Activated T-helper 1 cell treated with anti-CD3 and anti-CD28 coated beads, Interleukin-2, amount 50 U/mL, for 16 hours (primary cell): ENCODE results near the gene CLRN2.
A peak's percentile ranks its signal among the peaks of the same experiment; 100 is the strongest.
"Not testable (repeated sequence)": the region's sequence is repeated elsewhere in the genome, so short reads cannot be mapped to it uniquely, and the experiment has no call there.

Experiments used
- DNase-seq, 2 donors: peaks; one replicate each; pipeline ENCODE4 v3.0.0-alpha.2; 2020; ENCODE audit warnings: low read depth in 1 of 2, low spot score in 1 of 2

The CLRN2 gene

DNA sequence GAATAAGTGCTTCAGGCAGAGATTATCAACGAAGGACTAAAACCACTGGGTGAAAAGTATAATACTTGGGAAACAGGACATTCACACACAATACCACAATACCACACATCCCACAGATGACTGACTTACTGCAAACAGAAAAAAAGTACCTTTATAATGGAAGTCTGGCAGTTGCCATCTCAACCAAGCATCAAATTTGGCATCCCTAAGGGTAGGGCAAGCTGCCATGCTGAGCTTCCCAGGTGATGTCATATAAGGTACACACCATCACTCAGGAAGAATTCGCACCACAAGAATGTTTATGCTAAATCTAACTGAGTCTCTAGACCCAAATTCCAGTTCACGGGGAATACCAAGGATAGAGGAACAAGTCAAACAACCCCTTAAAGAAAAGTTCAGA, 12.2 kb upstream of the CLRN2 start:
- DNase-seq: no peak

DNA sequence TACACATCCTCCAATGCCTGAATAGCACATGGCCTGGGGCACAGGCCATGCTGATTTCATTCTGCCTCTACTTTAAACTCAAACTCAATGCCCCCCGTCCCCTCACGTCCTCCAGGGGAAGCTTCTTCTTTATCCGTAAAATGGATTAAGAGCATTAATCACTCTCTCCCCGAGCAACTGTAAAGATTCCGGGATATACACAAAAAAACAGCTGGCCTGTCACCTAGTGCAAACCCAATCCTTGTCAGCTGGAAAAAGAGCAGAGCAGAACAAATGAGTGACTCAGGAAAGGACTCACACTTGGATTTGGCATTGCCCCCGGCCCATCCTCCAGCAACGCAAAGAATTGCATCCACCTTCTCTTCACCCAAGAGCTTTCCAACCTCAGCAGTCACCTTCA, 10.9 kb upstream of the CLRN2 start:
- DNase-seq: no peak

DNA sequence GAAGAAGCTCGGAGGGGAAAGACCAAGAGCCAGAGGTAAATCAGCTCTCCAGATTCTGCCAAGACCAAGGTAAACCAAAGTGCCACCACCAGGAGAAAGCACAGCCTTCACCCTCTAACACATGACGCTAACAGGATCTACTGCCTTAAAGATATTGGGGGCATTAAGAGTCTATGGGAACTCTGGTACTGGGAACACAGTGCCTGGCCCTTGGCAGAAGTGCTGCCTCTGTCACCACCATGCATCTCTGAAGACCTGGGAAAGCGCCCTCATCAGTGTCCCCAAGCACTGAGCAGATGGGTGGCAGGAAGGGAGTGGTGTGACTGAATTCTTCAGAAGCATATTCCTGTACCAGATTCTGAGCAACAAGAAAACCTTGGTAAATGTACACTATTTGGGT, 4.4 kb upstream of the CLRN2 start:
- DNase-seq: no peak

DNA sequence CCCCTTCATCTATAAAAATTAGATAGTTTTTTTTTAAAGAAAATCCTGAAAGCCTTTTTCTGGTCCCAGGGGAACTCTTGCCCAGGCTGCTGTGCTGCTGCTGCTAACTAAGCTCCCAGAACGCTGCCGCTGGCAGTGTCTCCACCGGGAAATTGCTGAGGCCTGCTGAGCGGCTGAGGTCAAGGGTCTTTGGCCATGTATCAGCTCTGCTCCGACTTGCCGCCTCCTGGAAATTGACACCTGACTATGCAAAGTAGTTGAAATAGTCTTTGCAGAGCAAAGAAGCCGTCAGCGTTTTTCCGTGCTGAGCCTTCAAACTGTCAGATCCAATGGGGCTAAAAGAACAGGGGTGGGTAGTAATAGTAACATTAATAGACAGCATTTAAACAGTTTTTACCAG, 3.9 kb upstream of the CLRN2 start:
- no peak for DNase-seq

DNA sequence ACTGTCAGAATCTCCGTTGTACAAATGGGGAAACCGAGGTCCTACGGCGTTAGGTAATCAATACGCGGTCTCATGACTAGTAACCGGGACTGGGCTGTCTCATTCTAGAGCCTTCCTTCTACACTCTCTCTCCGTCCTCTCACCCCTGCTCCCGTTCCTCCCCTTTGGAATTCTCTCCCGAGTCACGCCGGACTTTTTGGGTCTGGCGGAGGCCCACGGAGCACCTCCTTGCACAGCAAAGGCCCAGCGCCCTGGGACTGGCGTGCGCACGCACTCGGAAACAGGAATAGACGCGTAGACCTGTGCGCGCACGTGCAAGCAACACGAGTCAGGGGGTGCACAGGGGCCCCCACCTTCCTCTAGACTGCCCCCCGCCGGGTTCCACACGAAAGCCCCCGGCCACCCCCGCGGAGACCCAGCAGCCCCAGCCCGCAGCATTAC, 3.4 kb upstream of the CLRN2 start:
- DNase-seq: peak in 1 of 2 donors; percentile 14

DNA sequence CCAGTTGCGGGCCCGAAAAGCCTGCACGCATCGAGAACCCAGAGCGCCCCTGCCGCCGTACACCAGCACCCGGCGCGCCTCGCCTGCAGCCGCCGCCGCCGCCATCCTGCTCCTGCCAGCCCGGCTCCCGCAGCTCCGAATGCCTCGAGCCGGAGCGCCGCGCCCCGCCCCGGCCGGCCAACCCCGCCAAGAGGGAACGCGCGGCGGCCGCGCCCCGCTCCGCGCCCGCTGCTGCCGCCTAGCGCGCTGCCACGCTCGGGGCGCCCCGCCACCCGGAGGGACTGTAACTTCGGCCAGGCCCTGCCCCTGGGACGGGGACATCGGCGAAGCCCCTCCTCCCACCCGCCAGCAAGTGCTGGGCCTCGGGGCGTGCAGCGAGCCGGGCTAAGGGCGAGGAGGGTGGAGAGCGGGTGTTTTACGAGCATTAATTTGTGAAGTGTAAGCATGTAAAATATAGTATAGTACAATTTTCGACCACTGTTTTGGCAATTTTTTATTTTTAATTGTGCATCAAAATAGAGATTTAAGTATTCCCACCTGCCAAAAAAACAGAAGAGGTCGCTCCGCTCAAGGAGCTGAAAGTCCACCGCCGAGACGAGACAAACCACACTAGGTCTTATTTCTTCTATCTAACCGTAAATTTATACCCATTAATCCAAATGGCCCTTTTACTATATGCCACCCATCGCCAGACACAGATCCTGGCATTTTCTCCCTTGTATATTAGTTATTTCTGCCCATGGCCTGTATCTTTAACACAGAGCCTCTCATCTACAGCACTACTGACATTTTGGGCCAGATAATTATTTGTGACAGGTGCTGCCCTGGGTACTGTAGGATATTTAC, 2.8 kb upstream of the CLRN2 start, which contains the start of gene QDPR:
Gene QDPR (minus strand): TSS at position 141 of the 846 bp plus-strand sequence. CDS start 36 bp downstream, at position 105.
- peak; percentile 33 to 68 for DNase-seq

DNA sequence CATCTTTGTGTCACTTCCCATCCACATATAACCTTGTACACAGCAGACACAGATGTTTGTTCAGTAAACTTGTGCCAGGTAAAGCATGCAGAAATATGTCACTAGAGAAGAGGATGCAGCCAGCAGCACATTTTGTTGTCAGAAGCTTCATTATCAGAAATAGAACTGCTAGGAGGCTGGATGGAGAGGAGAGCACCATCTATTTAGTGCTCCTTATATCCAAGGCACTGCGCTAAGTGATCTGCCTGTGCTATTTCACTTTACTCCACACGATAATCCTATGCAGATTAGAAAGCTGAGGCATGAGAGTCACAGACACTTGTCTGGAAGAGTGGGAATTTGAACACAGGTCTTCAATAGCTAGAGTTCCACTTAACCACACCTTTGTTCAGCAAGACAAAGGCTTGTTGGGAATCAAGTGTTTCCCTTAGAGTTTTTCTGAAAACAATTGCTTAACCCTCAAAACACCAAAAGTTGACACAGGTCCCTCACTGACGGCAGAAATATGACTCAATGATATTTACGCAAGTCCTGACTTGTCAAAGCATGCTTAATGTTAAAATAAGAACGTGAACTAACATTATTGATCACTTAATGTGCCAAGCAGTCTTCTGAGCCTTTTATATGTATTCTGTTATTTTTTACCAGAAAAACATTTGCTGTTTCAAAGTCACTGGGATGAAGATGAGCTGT, 1.8 kb upstream of the CLRN2 start:
- no peak for DNase-seq

DNA sequence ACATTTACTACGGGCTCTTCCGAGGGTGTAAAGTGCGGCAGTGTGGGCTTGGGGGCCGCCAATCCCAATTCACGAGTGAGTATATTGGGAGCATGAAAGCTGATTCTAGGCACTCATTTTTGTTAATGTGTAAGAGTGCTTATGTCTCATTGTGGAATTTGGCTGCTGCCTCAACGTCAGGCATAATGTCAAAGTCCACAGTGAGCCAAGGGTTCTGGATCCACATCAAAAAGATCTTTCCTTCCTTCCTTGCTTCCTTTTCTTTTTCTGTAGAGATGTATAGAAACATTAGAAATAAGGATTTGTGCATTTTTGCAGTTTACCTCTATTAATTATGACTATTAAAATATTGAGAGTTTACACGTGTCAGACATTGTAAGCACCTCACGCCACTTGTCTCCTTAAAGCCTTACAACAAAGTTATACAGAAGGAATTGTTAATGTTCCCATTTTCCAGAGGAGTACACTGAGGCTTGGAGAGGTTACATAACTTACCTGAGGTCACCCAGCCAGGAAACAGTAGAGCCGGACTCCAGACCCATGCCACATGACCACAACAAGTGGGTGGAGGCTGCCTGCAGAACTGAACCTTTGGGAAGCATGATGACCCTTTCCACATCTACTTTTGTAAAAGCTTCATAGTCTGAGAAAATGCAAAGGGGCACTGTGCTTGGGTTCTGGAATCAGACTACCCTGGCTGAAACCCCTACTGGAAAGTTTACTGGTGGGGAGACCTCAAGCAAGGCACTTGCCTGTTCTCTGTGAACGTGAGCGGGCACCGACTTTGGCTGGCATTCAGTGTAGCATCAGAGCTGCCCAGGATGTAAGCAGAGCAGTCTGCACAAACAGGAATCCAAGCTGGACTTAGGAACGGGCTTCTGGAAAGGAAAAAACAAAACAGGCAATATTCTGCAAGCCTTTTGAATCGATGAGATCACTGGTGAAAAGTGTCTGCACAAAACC, 761 bp downstream of the CLRN2 start:
- no peak for DNase-seq

DNA sequence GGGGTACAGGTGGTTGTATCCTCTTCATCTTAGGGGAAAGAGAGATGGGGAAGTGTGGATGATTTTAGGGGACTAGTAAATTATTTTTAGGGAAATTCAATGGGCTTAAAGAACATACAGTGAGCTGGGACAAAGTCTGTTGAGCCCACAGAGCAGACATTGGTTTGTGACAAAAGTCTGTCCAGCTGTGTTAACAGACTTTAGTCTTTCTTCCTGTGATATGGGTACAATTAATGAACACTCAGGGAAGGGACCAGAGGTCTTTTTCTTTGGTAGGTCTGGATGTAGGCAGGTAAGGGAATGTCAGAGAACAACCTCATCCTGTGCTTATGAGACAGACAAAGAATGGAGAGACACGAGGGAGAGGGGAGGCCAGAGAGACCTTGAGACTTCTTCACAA, 2.0 kb downstream of the CLRN2 start:
- DNase-seq: no peak

DNA sequence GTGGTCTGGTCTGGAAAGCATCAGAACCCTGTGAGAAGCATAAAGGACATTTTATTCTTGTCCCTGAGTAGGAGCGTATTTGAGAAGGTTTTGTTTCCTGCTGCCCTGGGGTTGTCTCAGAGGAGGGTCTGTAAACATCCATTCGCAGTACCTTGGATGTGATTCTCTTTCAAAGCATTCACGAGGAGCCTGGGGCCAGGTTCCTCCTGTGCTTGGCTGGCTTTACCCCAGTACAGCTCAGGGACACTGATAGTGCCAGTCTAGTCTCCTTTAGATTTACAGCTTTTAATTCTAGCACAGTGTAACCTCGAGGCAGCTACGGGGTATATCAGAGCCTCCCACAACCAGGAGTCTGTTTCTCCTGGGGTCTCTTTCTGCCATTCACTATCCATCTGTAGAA, 2.7 kb downstream of the CLRN2 start:
- no peak for DNase-seq

DNA sequence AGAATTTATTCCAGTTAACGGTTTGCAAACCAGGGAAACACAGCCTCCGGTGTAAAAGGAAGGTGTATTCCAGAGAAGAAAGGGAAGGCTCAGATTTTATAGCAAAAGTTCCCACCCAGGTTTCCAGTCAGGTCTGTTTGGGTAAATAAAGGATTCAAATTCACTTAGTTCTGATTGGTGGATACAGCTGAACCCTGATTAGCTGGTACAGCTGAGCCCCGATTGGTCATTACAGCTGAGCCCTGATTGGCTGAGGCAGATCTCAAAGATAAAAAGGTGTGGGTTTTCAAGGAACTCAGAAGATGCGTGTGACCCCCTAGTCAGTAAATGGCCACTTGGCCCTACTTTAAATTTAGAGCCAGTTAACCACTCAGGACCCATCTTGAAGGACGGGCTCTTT, 6.6 kb downstream of the CLRN2 start:
- no peak for DNase-seq

DNA sequence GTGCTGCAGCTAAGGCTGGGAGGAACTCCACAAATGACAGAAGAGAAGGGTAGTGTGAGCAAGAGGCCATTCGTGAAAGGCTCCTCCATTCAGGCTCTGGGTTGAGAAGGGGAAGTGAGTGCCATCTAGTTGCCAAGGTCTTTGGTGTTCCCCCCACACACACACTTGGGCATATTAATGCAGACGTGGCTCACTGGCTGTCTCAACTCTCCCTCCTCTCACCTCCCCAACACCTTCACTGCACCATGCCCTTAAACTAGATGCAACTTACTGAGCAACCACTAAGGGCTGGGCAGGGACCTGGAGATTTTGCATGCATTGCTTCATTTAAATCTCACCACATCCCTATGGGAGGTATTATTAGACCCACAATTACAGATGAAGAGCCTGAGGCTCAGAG, 8.7 kb downstream of the CLRN2 start:
- DNase-seq: no peak

DNA sequence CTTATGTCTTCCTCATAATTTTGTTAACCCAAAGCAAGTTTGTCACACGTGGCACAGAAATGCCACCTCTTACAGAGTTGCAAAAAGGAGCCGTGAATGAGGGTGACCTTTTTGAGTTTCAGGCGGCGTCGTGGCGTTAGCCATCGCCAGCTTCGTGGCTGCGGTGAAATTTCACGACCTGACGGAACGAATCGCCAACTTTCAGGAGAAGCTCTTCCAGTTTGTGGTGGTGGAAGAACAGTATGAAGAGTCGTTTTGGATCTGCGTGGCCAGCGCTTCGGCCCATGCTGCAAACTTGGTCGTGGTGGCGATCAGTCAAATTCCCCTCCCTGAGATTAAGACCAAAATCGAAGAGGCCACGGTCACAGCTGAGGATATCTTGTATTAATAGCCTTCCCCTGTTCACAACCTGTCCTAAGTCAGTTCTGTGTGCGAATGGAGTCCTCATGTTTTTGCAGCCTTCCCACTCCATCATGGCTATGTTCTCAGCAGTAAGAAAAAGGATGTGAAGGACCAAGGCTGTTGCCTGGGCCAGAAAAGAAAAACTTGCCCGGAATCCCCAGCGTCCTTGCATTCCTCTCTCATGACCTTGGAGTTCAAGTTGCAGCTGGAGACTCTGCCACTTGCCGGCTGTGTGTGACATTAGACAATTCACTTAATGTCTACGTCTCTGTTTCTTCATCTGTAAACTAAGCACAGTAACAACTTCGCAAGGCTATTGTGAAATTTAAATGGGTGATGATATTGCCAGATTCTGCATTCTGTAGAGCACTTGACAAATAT, 11.9 kb downstream of the CLRN2 start:
- DNase-seq: no peak

DNA sequence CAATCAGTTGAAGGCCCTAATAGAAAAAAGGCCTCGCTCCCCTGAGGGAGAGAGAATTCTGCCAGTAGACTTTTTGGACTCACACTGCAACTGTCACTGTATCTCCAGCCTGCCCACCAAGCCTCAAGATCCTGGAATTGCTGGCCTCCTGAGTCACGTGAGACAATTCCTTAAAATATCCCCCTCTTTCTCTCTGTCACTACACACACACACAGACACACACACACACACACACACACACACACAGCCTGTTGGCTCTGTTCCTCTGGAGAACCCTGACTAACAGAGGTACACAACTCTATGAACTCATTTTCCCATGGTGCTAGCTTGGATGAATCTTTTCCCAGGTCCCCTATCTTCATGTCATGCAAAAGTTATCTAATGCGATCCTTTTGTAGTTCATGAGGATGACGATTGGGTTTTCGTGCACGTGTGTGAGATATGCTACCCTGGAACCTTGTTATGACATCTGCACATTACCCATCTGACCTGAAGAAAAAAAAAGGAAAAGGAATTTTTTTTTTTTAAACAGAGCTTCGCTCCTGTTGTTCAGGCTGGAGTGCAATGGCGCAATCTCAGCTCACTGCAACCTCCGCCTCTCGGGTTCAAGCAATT, 13.7 kb downstream of the CLRN2 start:
- DNase-seq: no peak

DNA sequence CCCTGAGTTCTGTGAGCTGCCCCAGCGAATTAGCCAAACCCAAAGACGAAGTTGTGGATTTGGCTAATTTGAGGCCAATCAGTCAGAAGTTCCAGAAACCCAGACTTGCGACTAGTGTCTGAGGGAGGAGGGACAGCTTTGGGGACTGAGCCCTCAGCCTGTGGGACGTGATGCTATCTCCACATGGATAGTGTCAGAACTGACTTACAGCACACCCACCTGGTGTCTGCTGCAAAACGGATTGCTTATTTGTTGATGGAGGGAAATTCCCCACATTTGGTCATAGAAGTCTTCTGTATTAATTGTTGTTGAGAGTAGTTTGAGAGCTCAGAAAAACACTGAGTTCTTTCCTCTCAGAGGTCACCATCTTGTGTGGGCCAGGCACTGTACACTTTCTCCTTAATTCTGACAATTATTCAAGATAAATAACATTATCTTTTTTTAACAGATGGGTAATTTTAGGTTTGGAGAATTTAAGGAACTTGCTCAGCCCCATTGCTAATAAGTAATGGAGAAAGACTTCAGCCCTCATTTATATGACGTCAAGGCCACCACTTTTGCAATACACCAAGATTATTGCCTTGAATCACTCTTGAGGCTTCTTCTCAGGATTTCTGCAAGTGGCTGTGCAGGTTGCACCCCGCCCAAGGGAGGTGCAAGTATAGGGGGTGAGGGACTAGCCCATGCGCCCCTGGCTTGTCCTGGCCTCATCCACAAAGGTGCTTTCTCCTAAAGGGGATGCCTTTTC, 16.7 kb downstream of the CLRN2 start:
- no peak for DNase-seq

DNA sequence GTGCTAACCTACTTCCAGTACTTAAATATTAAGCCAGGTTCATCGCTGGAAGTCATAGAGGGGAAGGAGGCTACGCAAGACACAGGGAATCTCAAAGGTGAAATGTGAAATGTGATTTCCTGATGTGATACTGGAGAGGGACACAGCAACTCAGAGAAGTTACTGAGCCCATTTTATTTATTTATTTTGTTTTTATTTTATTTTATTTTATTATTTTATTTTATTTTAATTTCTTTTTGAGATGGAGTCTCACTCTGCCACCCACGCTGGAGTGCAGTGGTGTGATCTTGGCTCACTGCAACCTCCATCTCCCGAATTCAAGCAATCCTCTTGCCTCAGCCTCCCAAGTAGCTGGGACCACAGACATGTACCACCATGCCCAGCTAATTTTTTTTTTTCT, 19.7 kb downstream of the CLRN2 start:
- no peak for DNase-seq

DNA sequence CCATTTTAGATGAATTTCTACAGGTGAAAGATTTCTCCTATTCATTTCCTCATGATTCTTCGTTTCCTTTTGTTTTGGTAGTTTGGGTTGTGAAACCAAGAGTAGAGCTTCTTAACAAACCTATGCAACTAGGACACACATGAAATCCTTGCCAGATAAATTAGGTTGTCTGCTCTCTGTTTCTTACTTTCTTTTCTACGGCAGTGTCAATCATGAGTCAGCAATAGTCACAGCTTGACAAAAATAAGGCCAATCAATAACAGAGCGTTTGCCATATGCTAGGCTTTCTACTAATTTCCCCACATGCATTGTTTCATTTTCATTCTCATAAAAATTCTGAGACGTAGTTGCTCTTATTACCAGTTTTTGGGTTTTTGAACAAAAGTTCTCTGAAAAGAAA, 20.3 kb downstream of the CLRN2 start:
- no peak for DNase-seq

DNA sequence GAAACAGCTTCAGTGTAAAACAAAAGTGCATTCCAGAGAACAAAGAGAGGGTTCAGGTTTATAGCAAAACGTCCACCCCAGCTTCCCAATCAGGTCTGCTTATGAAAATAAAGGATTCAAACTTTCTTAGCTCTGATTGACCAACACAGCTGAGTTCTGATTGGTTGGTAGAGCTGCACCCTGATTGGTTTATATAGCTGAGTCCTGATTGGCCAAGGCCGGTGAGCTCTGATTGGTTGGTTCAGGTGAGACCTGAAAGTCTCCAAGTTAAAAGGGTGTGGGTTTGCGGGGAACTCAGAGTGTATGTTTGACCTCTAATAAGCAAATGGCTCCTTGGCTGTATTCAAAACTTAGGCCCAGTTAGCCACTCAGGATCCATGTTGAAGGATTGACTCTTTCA, 20.9 kb downstream of the CLRN2 start:
- no peak for DNase-seq

DNA sequence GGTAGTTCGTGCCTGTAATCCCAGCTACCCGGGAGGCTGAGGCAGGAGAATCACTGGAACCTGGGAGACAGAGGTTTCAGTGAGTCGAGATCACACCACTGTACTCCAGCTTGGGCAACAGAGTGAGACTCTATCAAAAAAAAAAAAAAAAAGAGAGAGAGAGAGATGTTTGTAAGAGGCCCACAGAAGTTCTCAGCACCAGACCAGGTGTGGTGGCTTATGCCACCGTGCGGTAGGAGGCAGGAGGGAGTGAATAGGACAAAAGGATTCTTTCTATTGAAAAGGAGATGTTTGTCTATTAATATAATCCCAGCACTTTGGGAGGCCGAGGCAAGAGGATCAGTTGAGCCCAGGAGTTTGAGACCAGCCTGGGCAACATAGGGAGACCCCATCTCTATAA, 22.1 kb downstream of the CLRN2 start:
- not testable (repeated sequence) for DNase-seq
